SK-N-SH treated with all-trans-retinoic acid at 6 μM for 48 hours (cell line): ENCODE measurements around the gene LBX1.

Source experiments
- ATAC-seq: fragments of 200-7000 bp; cut with Tn5 transposase; 3 replicates; pipeline ENCODE4 v1.9.1; 2020; ENCODE audit warnings: mild to moderate bottlenecking, moderate library complexity
- ARNTL ChIP-seq: fragments of 450-650 bp; formaldehyde crosslinking; IDR thresholded peaks from 2 replicates; pipeline ENCODE4 v1.5.0; 2020; ENCODE audit warnings: low read depth, mild to moderate bottlenecking, moderate library complexity, borderline replicate concordance
- CSDC2 ChIP-seq: fragments of 250-450 bp; sonication (Bioruptor Pico); IDR thresholded peaks from 2 replicates; pipeline ENCODE4 v1.5.0; 2020; ENCODE audit warnings: mild to moderate bottlenecking, moderate library complexity
- ESRRG ChIP-seq: fragments of 250-450 bp; sonication (Bioruptor Pico); IDR thresholded peaks from 2 replicates; pipeline ENCODE4 v1.6.1; 2021; ENCODE audit warnings: mild to moderate bottlenecking
- GLIS3 ChIP-seq: fragments of 250-450 bp; sonication (Bioruptor Pico); IDR thresholded peaks from 2 replicates; pipeline ENCODE4 v1.5.0; 2020; ENCODE audit warnings: mild to moderate bottlenecking, moderate library complexity
- ISL1 ChIP-seq: fragments of 250-450 bp; sonication (Bioruptor Pico); IDR thresholded peaks from 2 replicates; pipeline ENCODE4 v2.1.2; 2022; ENCODE audit warnings: mild to moderate bottlenecking, moderate library complexity
- OSR1 ChIP-seq: fragments of 250-450 bp; sonication (Bioruptor Pico); IDR thresholded peaks from 2 replicates; pipeline ENCODE4 v1.8.0; 2022; ENCODE audit warnings: moderate library complexity, mild to moderate bottlenecking, inconsistent platforms
- PPARA ChIP-seq: fragments of 250-450 bp; sonication (Bioruptor Pico); IDR thresholded peaks from 2 replicates; pipeline ENCODE4 v1.5.0; 2020; ENCODE audit warnings: mild to moderate bottlenecking, borderline replicate concordance
- RARB ChIP-seq: fragments of 250-450 bp; sonication (Bioruptor Pico); IDR thresholded peaks from 2 replicates; pipeline ENCODE4 v1.8.0; 2021; ENCODE audit warnings: mild to moderate bottlenecking, moderate library complexity
- SNAI2 ChIP-seq: fragments of 250-450 bp; sonication (Bioruptor Pico); IDR thresholded peaks from 2 replicates; pipeline ENCODE4 v1.5.0; 2020; ENCODE audit warnings: mild to moderate bottlenecking, moderate library complexity
- TCF4 ChIP-seq: fragments of 250-450 bp; sonication (Bioruptor Pico); IDR thresholded peaks from 2 replicates; pipeline ENCODE4 v1.8.0; 2021; ENCODE audit warnings: mild to moderate bottlenecking, moderate library complexity, borderline replicate concordance
- TOX ChIP-seq: fragments of 250-450 bp; sonication (Bioruptor Pico); IDR thresholded peaks from 2 replicates; pipeline ENCODE4 v1.8.0; 2021; ENCODE audit warnings: mild to moderate bottlenecking, moderate library complexity, borderline replicate concordance
- ZC3H10 ChIP-seq: fragments of 250-450 bp; sonication (Bioruptor Pico); IDR thresholded peaks from 2 replicates; pipeline ENCODE4 v1.5.1; 2021; ENCODE audit warnings: mild to moderate bottlenecking, moderate library complexity
- ZFP3 ChIP-seq: fragments of 250-450 bp; sonication (Bioruptor Pico); IDR thresholded peaks from 2 replicates; pipeline ENCODE4 v1.5.0; 2020; ENCODE audit warnings: mild to moderate bottlenecking, moderate library complexity
- ZFP30 ChIP-seq: fragments of 450-650 bp; formaldehyde crosslinking; IDR thresholded peaks from 2 replicates; pipeline ENCODE4 v1.5.0; 2022; ENCODE audit warnings: mild to moderate bottlenecking, moderate library complexity
- ZNF565 ChIP-seq: fragments of 450-650 bp; formaldehyde crosslinking; conservative IDR thresholded peaks from 2 replicates; pipeline ENCODE4 v1.5.0; 2020; ENCODE audit warnings: low read depth, mild to moderate bottlenecking, moderate library complexity
- ZNF70 ChIP-seq: fragments of 450-650 bp; formaldehyde crosslinking; IDR thresholded peaks from 2 replicates; pipeline ENCODE4 v1.5.0; 2020; ENCODE audit warnings: mild to moderate bottlenecking, moderate library complexity
- TF ChIP-seq, protein P1 (sequence below): fragments of 250-450 bp; sonication (Bioruptor Pico); IDR thresholded peaks from 2 replicates; pipeline ENCODE4 v1.8.0; 2020; ENCODE audit warnings: mild to moderate bottlenecking, moderate library complexity, borderline replicate concordance
- TF ChIP-seq, protein P2 (sequence below): fragments of 250-450 bp; sonication (Bioruptor Pico); IDR thresholded peaks from 2 replicates; pipeline ENCODE4 v1.8.0; 2021; ENCODE audit warnings: low read depth, mild to moderate bottlenecking, moderate library complexity, borderline replicate concordance
- TF ChIP-seq, protein P3 (sequence below): fragments of 250-450 bp; sonication (Bioruptor Pico); IDR thresholded peaks from 2 replicates; pipeline ENCODE4 v1.5.0; 2020; ENCODE audit warnings: mild to moderate bottlenecking, moderate library complexity
- TF ChIP-seq, protein P4 (sequence below): fragments of 250-450 bp; sonication (Bioruptor Pico); IDR thresholded peaks from 2 replicates; pipeline ENCODE4 v1.5.1; 2020; ENCODE audit warnings: low read depth, mild to moderate bottlenecking, moderate library complexity

Gene LBX1

DNA sequence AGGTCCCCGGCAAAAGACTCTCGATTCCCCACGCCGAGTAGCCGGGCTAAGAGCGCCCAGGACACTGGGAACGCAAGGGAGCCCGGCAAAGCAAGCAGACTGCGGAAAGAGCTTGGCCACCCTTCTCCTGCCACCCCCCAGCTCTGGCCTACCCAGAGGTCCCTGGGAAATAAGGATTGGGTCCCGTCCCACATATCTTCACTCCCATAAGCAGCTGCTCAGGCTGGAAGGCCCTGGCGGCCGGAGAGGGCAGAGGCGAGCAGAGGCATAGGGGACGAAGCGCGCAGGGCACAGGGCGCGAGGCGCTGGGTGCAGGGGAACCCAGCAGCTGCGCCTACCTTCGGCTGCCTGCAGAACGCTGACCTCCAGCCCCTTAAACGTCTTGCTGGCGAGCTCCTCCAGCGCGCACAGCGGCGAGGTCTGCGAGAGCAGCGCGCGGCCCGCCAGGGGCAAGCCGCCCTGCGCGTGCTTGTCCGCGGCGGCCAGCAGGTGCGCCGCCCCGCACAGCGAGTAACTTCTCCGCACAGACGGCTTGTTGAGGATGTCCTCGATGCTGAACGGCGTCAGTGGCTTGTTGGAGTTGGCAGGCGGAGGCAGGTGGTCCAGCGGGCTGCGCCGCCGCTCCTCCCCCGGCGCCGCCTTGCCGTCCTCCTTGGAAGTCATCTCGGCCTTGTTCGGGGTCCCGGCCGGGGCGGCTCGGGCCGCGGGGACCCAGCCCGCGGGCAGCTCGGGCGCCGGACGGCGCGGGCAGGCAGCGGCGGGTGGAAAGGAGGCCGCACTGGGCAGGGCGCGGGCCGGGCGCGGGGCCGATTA lies 904 bp downstream of the LBX1 start:
- peak; percentile 34 for ATAC-seq
- TF ChIP-seq, protein P1, sequence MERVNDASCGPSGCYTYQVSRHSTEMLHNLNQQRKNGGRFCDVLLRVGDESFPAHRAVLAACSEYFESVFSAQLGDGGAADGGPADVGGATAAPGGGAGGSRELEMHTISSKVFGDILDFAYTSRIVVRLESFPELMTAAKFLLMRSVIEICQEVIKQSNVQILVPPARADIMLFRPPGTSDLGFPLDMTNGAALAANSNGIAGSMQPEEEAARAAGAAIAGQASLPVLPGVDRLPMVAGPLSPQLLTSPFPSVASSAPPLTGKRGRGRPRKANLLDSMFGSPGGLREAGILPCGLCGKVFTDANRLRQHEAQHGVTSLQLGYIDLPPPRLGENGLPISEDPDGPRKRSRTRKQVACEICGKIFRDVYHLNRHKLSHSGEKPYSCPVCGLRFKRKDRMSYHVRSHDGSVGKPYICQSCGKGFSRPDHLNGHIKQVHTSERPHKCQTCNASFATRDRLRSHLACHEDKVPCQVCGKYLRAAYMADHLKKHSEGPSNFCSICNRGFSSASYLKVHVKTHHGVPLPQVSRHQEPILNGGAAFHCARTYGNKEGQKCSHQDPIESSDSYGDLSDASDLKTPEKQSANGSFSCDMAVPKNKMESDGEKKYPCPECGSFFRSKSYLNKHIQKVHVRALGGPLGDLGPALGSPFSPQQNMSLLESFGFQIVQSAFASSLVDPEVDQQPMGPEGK (CRISPR knock-in tag) = no peak
- TF ChIP-seq TOX (CRISPR knock-in tag) = no peak
- no peak for TF ChIP-seq ISL1 (CRISPR knock-in tag)
- TF ChIP-seq PPARA (CRISPR knock-in tag) = no peak
- TF ChIP-seq ESRRG (CRISPR knock-in tag) = no peak
- TF ChIP-seq, protein P2, sequence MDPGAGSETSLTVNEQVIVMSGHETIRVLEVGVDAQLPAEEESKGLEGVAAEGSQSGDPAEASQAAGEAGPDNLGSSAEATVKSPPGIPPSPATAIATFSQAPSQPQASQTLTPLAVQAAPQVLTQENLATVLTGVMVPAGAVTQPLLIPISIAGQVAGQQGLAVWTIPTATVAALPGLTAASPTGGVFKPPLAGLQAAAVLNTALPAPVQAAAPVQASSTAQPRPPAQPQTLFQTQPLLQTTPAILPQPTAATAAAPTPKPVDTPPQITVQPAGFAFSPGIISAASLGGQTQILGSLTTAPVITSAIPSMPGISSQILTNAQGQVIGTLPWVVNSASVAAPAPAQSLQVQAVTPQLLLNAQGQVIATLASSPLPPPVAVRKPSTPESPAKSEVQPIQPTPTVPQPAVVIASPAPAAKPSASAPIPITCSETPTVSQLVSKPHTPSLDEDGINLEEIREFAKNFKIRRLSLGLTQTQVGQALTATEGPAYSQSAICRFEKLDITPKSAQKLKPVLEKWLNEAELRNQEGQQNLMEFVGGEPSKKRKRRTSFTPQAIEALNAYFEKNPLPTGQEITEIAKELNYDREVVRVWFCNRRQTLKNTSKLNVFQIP (CRISPR knock-in tag) = no peak
- TF ChIP-seq, protein P3, sequence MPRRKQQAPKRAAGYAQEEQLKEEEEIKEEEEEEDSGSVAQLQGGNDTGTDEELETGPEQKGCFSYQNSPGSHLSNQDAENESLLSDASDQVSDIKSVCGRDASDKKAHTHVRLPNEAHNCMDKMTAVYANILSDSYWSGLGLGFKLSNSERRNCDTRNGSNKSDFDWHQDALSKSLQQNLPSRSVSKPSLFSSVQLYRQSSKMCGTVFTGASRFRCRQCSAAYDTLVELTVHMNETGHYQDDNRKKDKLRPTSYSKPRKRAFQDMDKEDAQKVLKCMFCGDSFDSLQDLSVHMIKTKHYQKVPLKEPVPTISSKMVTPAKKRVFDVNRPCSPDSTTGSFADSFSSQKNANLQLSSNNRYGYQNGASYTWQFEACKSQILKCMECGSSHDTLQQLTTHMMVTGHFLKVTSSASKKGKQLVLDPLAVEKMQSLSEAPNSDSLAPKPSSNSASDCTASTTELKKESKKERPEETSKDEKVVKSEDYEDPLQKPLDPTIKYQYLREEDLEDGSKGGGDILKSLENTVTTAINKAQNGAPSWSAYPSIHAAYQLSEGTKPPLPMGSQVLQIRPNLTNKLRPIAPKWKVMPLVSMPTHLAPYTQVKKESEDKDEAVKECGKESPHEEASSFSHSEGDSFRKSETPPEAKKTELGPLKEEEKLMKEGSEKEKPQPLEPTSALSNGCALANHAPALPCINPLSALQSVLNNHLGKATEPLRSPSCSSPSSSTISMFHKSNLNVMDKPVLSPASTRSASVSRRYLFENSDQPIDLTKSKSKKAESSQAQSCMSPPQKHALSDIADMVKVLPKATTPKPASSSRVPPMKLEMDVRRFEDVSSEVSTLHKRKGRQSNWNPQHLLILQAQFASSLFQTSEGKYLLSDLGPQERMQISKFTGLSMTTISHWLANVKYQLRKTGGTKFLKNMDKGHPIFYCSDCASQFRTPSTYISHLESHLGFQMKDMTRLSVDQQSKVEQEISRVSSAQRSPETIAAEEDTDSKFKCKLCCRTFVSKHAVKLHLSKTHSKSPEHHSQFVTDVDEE = no peak
- TF ChIP-seq ZC3H10 (CRISPR knock-in tag) = no peak

DNA sequence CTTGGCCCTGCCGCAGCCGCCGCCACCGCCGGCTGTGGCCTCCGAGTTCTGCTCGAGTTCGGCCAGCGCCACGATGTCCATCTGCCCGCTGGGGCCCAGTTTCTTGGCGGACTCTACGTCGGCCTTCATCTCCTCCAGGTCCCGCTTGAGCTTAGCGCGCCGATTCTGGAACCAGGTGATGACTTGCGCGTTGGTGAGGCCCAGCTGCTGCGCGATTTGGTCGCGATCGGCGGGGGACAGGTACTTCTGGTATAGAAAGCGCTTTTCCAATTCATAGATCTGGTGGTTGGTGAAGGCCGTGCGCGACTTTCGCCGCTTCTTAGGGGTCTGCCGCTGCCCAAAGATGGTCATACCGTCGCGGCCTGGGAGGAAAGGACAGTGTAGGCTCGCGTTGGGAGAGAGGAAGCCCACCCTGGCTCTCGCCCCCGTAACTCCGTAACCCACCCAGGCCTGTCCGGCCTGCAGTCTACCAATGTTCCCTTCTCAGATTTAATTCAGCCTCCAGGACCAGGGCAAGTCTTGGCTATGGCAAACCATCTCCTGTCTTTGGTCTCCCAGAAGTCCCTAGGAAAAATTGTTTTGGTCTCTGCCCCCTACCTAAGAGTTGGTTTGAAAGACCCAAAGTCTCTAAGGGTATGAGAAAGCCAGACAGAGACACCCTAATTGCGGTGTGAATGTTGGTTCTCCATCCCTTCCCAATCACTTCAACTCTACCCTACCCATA lies 1.7 kb downstream of the LBX1 start:
- ATAC-seq = no peak
- TF ChIP-seq, protein P2 (CRISPR knock-in tag) = no peak
- TF ChIP-seq SNAI2 (CRISPR knock-in tag) (no peak), PPARA (CRISPR knock-in tag) (no peak), TOX (CRISPR knock-in tag) (no peak), TCF4 (no peak), OSR1 (CRISPR knock-in tag) (no peak), ZNF70 (CRISPR knock-in tag) (no peak), ZC3H10 (CRISPR knock-in tag) (no peak), ARNTL (CRISPR knock-in tag) (no peak), ZFP30 (CRISPR knock-in tag) (no peak), GLIS3 (no peak), RARB (CRISPR knock-in tag) (no peak), CSDC2 (CRISPR knock-in tag) (no peak), ISL1 (CRISPR knock-in tag) (no peak), ZNF565 (CRISPR knock-in tag) (no peak), ZFP3 (CRISPR knock-in tag) (no peak)
- TF ChIP-seq, protein P4, sequence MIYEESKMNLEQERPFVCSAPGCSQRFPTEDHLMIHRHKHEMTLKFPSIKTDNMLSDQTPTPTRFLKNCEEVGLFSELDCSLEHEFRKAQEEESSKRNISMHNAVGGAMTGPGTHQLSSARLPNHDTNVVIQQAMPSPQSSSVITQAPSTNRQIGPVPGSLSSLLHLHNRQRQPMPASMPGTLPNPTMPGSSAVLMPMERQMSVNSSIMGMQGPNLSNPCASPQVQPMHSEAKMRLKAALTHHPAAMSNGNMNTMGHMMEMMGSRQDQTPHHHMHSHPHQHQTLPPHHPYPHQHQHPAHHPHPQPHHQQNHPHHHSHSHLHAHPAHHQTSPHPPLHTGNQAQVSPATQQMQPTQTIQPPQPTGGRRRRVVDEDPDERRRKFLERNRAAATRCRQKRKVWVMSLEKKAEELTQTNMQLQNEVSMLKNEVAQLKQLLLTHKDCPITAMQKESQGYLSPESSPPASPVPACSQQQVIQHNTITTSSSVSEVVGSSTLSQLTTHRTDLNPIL (CRISPR knock-in tag) = no peak
- TF ChIP-seq, protein P1 (CRISPR knock-in tag) = no peak
- TF ChIP-seq, protein P3 = no peak
